ENCODE data around the gene ESPL1. TPM values are rescaled to one million over a fixed set of nuclear protein-coding genes. Genes with fewer than 3 reads are reported as not detected.
A peak's percentile ranks its signal among the peaks of the same experiment; 100 is the strongest.

ESPL1 gene
- 22.1 and 23.9 TPM in 2 replicates for total RNA-seq (2014; rRNA removed; shearing (Covaris generic); ENCODE audit: low replicate concordance)

GRCh38 chr12:53267999-53268629, at the start of gene ESPL1:
ESPL1 (plus strand) TSS chr12:53268299; CDS start chr12:53268767, 468 bp downstream.
- peak within 1 kb of the TSS; percentile 92 for H3K4me3 ChIP-seq
- DNase-seq: peak; percentile 78
- H3K36me3 ChIP-seq: peaks cover 39% of the 10 kb centered on the region
- no peaks in the 10 kb centered on the region for H3K27me3 ChIP-seq
- H3K9me3 ChIP-seq: no peaks in the 10 kb centered on the region

GRCh38 chr12:53218551-53219291, 49.4 kb upstream of the ESPL1 start:
- no peaks in the 10 kb centered on the region for H3K27me3 ChIP-seq
- DNase-seq: peak; percentile 59
- H3K4me3 ChIP-seq: peak overlapping the region; percentile 65
- H3K9me3 ChIP-seq: no peaks in the 10 kb centered on the region
- peaks cover 7% of the 10 kb centered on the region for H3K36me3 ChIP-seq

- Histone ChIP-seq H3K36me3 (peaks cover 6% of the 10 kb centered on the region), H3K4me3 (peak overlapping the region; percentile 65)
- peak; percentile 60 for DNase-seq
These were observed 48.7 kb upstream of the ESPL1 start for GRCh38 chr12:53219292-53219955.

DNA sequence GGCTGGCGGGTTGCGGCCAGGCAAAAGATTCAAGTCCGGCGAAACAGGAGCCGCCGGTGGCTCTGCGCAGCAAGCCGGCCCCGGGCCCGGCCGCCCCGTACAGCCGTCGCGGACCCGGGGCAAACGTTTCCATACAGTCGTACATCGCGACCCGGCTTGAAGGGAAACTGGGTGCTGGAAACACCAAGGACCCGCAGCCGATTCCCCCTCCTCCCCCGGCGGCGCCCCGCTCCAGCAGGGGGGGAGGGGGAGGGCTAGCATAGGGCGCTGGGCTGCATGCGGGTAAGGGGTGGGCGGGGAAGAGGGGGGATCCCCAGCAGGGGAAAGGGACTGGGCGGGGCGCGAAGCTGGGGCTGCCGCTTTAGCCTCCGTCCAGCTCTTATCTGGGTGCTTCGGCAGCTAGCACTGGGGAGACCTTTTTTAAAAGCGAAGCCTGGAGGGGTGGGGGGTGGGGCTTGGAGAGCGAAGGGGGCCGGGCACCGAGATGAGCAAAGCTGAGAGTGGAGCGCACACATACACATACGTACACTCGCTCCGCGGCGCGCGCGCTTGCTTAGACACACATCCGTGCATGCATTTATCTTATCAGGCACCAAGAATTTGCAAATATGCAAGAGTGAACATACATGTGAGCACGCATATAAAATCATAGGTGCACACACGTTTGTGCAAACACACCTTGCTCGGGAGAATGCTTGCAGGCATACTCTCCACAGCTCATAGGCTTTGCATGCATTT, 48.0 kb upstream of the ESPL1 start:
- Histone ChIP-seq H3K4me3 (peak overlapping the region; percentile 65), H3K36me3 (peaks cover 6% of the 10 kb centered on the region; the same call in 1 of the 2 replicates), H3K9me3 (no peaks in the 10 kb centered on the region), H3K27me3 (no peaks in the 10 kb centered on the region)
- peak; percentile 75 for DNase-seq

More at GRCh38 chr12:53219292-53219955, 48.7 kb upstream of the ESPL1 start:
- H3K27me3 ChIP-seq: no peaks in the 10 kb centered on the region
- no peaks in the 10 kb centered on the region for H3K9me3 ChIP-seq

DNA sequence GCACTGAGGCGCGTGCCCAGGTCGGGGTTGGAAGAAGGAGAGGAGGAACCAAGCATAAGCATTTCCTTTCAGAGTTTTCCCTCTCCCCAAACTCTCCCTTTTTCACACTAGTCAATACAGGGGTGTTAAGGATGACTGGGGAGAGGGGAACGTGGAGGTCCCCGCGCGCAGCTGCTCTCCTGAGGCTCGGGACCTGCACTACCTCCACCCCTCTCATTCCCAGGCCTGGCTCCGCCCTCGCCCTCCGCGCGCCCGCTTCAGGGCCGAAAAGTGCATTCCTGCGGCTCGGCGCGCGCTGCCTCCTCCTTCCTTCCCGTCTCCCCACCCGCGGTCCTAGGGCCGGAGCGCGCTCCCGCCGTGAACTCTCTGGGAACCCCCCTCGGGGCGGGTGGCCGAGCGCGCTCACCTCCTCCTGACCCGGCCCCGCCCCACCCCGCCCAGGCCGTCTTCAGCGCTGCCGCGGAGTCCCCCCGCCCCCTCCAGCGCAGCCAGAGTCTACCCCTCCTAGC, 47.4 kb upstream of the ESPL1 start:
- Histone ChIP-seq H3K9me3 (no peaks in the 10 kb centered on the region), H3K27me3 (no peaks in the 10 kb centered on the region), H3K4me3 (peak overlapping the region; percentile 65), H3K36me3 (peaks cover 6% of the 10 kb centered on the region; the same call in 1 of the 2 replicates)
- peak; percentile 97 for DNase-seq

GRCh38 chr12:53221203-53222080, 46.7 kb upstream of the ESPL1 start:
- DNase-seq: peak; percentile 89
- H3K9me3 ChIP-seq: no peaks in the 10 kb centered on the region
- H3K36me3 ChIP-seq: peaks cover 4% of the 10 kb centered on the region; the same call in 1 of the 2 replicates
- H3K27me3 ChIP-seq: no peaks in the 10 kb centered on the region
- H3K4me3 ChIP-seq: peak overlapping the region; percentile 65

DNA sequence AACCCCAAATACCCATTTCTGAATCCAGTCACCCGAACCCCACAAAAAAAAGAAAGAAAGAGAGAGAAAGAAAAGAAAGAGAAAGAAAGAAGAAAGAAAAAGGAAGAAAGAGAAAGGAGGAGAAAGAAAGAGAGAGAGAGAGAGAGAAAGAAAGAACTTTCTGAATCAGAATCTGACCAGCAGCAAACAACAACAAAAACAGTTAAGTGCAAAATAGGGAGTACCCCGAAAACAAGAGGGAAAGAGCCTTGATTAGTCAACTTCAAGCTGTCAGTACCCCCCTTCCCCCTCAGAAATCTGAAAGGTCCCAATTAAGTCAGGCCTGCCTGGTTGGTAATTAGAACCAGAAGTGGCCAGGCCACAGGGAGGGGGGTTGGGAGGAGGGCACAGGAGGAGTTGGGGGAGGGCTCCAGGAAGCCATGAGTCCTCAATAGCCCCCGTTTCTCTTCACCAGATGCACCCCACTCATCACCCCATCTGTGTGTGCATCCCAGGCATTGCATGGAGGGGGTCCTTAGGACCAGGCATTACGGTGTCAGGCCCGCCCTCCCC, 45.9 kb upstream of the ESPL1 start:
- no peaks in the 10 kb centered on the region for H3K27me3 ChIP-seq
- DNase-seq: no peak

GRCh38 chr12:53222806-53223261, 45.3 kb upstream of the ESPL1 start:
- Histone ChIP-seq H3K4me3 (no peak overlapping the region), H3K36me3 (no peaks in the 10 kb centered on the region; the same call in 1 of the 2 replicates), H3K9me3 (no peaks in the 10 kb centered on the region), H3K27me3 (no peaks in the 10 kb centered on the region)
- no peak for DNase-seq

More for the DNA sequence above, 45.9 kb upstream of the ESPL1 start:
- H3K4me3 ChIP-seq: peak overlapping the region; percentile 30
- H3K9me3 ChIP-seq: no peaks in the 10 kb centered on the region
- no peaks in the 10 kb centered on the region for H3K36me3 ChIP-seq

- Histone ChIP-seq H3K9me3 (no peaks in the 10 kb centered on the region), H3K27me3 (no peaks in the 10 kb centered on the region), H3K4me3 (no peak overlapping the region), H3K36me3 (no peaks in the 10 kb centered on the region; the same call in 1 of the 2 replicates)
- DNase-seq: no peak
These were observed 44.6 kb upstream of the ESPL1 start for GRCh38 chr12:53223389-53224060.

- H3K4me3 ChIP-seq: no peak overlapping the region
- no peaks in the 10 kb centered on the region; the same call in 1 of the 2 replicates for H3K36me3 ChIP-seq
- DNase-seq: no peak
These were observed 43.8 kb upstream of the ESPL1 start for GRCh38 chr12:53224061-53224896.

DNA sequence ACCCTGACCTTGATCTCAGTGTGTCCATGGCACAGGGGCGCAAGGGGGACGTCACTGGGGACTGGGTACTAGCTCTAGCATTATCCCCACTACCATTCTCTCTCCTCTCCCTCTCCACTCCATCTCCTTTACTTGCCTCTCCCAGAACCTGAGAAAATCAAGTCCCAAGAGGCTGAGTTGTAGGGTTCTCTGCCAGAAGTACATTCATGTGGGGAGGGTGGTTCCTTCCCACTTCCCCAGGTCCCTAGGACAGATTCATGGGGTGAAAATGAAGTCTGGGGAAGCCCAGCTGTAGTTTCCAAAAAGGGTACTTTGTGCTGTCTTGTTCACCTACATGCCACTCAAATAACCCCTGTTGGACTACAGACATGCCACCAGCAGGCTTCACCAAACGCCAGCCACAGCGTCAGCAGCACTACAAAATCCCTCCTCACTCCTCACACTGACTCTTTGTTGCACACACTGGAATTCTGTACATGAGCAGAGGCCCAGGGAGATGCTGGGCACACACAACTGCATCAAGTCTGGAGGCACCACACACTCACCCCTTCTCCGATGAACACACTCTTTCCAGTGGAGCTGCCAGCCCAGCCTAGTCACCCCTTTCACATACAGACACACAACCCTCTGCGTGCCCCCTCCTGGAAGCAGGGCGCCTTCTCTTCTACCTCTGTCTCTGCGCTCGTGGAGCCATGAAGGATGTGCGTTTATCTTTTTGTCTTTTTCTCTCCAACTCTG, 43.0 kb upstream of the ESPL1 start:
- no peaks in the 10 kb centered on the region for H3K27me3 ChIP-seq
- H3K9me3 ChIP-seq: no peaks in the 10 kb centered on the region
- no peak for DNase-seq

More at GRCh38 chr12:53224061-53224896, 43.8 kb upstream of the ESPL1 start:
- Histone ChIP-seq H3K27me3 (no peaks in the 10 kb centered on the region), H3K9me3 (no peaks in the 10 kb centered on the region)

DNA sequence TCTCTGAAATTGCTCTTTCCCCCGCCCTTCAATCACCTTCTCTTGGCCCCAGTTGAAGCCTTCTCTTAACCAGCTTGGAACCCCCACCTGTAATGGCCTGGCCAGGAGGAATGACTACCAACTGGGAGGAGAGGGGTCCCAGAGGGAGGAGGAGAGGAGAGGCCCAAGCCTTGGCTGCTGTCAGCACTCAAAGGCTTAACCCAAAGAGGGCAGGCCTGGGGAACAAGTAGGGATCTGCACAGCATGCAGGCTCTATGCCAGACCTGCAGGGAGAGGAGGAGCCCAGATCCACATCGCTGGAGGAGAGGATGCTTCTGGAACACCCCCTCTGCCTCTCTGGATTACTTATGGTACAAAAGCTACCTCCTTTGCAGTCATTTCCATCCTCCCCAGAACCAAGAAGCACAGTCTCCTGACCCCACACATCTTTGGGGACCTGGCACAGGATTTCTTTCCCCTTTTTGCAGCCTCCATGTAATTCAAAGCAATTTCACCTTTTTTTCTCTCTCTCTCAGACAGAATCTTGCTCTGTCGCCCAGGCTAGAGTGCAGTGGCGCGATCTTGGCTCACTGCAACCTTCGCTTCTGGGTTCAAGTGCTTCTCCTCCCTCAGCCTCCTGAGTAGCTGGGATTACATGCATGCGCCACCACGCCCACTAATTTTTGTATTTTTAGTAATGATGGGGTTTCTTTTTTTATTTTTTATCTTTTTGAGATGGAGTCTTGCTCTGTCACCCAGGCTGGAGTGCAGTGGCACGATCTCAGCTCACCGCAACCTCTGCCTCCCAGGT, 42.3 kb upstream of the ESPL1 start:
- Histone ChIP-seq H3K4me3 (no peak overlapping the region), H3K9me3 (no peaks in the 10 kb centered on the region), H3K27me3 (no peaks in the 10 kb centered on the region), H3K36me3 (no peaks in the 10 kb centered on the region; the same call in 1 of the 2 replicates)
- no peak for DNase-seq

More for the DNA sequence above, 43.0 kb upstream of the ESPL1 start:
- H3K36me3 ChIP-seq: no peaks in the 10 kb centered on the region; the same call in 1 of the 2 replicates
- H3K4me3 ChIP-seq: no peak overlapping the region

All from MG63 (cell line).